Measurements from ENCODE around the gene IFIT5. TPM values are rescaled to one million over a fixed set of nuclear protein-coding genes. Genes with fewer than 3 reads are reported as not detected.
"Not testable (repeated sequence)": the region's sequence is repeated elsewhere in the genome, so short reads cannot be mapped to it uniquely, and the experiment has no call there.

IFIT5 gene
- total and polyA plus RNA-seq, 12 donors = 6.7 to 38.9 (median 18.6) TPM

DNA sequence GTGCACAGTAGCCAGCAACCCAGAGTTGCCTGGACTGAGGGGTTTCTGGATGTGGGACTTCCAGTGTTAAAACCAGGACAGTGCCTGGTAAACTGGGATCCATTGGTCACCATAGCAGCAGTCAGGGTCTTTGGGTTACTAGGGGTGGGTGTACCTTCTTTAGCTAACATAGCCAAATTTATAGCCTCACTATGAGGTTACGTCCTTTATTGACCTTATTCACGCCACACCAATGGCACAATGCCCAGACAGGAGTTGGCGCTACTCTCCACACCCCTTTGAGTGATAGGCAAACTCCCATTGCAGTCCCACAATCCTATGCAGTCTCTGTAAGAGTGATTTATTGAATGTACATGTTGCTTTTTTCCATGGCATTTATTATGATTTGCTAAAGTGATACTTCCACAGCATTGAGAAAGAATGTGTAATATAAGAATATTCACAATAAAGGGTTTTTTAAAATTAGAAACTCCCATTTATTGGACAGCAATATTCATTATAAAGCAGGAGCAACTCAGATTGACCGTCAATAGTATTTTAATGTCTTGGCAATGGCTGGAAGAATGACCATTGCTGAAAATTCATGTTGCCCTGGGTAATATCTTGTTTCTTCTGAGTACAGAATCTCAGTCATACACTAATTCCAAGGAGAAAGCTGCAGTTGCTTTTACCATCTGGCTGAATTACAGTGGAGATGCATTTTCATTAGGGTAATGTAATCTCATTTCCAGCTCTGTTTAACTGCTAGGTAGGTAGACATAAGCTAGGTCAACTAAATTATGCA, 26.1 kb downstream of the IFIT5 start:
- Histone ChIP-seq H3K9me3 (replicated peaks in 1 of 3) (no peaks in the 10 kb centered on the region), H3K27me3 (no peaks in the 10 kb centered on the region), H3K4me3 (no peak overlapping the region), H3K36me3 (replicated peaks in 1 of 2) (no peaks in the 10 kb centered on the region), H3K27ac (no peak overlapping the region), H3K4me1 (replicated peaks in 1 of 2) (no peaks in the 10 kb centered on the region)
- TF ChIP-seq, protein P1, sequence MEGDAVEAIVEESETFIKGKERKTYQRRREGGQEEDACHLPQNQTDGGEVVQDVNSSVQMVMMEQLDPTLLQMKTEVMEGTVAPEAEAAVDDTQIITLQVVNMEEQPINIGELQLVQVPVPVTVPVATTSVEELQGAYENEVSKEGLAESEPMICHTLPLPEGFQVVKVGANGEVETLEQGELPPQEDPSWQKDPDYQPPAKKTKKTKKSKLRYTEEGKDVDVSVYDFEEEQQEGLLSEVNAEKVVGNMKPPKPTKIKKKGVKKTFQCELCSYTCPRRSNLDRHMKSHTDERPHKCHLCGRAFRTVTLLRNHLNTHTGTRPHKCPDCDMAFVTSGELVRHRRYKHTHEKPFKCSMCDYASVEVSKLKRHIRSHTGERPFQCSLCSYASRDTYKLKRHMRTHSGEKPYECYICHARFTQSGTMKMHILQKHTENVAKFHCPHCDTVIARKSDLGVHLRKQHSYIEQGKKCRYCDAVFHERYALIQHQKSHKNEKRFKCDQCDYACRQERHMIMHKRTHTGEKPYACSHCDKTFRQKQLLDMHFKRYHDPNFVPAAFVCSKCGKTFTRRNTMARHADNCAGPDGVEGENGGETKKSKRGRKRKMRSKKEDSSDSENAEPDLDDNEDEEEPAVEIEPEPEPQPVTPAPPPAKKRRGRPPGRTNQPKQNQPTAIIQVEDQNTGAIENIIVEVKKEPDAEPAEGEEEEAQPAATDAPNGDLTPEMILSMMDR (IDR thresholded peaks at IDR 0.05) = no peak
- no peak for TF ChIP-seq POLR2A (IDR thresholded peaks at IDR 0.05)
- peak in 3 of 7 donors; percentile 13 to 58 (median 26) for DNase-seq
- intact Hi-C loops (cut with DNase I) = no loop called here
- WGBS, 4 donors = 47 to 92% (median 56%) methylated on average over 4 of the region's 4 CpGs

DNA sequence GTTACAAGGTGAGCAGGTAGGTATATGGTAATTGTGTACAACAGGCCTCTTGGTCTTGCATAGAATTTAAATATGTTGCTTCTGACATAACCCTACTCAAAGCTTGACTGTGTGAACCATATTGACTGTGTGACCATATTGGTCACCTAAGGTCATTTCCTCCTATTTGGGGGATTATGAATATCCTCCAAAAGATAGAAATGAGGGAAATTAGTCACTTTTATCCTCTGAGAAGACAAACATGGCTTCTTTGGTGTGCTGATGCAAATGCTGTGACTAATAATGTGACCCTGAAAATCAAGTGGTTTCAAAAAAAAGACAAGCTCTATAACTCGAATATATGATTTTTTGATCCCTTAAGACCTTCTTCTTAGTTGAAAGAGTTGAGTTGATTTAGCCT, 27.9 kb downstream of the IFIT5 start:
- no peaks in the 10 kb centered on the region for H3K4me1 ChIP-seq (replicated peaks in 1 of 2)
- H3K4me3 ChIP-seq = no peak overlapping the region
- H3K9me3 ChIP-seq (replicated peaks in 1 of 3) = no peaks in the 10 kb centered on the region
- no peak for TF ChIP-seq POLR2A (IDR thresholded peaks at IDR 0.05)
- TF ChIP-seq, protein P1 (IDR thresholded peaks at IDR 0.05) = no peak
- H3K27me3 ChIP-seq = no peaks in the 10 kb centered on the region
- no peaks in the 10 kb centered on the region for H3K36me3 ChIP-seq (replicated peaks in 1 of 2)
- 30 to 55% (median 47%) methylated on average over 1 of the region's 1 CpG for WGBS, 4 donors
- DNase-seq = no peak
- H3K27ac ChIP-seq = no peak overlapping the region
- intact Hi-C loops (cut with DNase I) = no loop called here

GRCh38 chr10:89444819-89445218, 30.5 kb downstream of the IFIT5 start:
- H3K4me1 ChIP-seq (replicated peaks in 1 of 2); H3K27me3 ChIP-seq; DNase-seq; intact Hi-C loops (cut with DNase I); H3K27ac ChIP-seq; H3K9me3 ChIP-seq (replicated peaks in 1 of 3); H3K36me3 ChIP-seq (replicated peaks in 1 of 2); H3K4me3 ChIP-seq: not testable (repeated sequence)
- WGBS, 4 donors = 80 to 96% (median 93%) methylated on average over 3 to 7 of the region's 7 CpGs

- Histone ChIP-seq H3K9me3 (replicated peaks in 1 of 3) (no peaks in the 10 kb centered on the region), H3K27me3 (no peaks in the 10 kb centered on the region), H3K36me3 (replicated peaks in 1 of 2) (no peaks in the 10 kb centered on the region), H3K27ac (no peak overlapping the region), H3K4me1 (replicated peaks in 1 of 2) (no peaks in the 10 kb centered on the region), H3K4me3 (no peak overlapping the region)
- intact Hi-C loops (cut with DNase I) = no loop called here
- TF ChIP-seq, protein P1 (IDR thresholded peaks at IDR 0.05) = no peak
- TF ChIP-seq POLR2A (IDR thresholded peaks at IDR 0.05) = no peak
- WGBS, 4 donors = 82 to 91% (median 86%) methylated on average over 2 of the region's 2 CpGs
- no peak for DNase-seq
Measured at GRCh38 chr10:89450901-89451300, 36.5 kb downstream of the IFIT5 start.

DNA sequence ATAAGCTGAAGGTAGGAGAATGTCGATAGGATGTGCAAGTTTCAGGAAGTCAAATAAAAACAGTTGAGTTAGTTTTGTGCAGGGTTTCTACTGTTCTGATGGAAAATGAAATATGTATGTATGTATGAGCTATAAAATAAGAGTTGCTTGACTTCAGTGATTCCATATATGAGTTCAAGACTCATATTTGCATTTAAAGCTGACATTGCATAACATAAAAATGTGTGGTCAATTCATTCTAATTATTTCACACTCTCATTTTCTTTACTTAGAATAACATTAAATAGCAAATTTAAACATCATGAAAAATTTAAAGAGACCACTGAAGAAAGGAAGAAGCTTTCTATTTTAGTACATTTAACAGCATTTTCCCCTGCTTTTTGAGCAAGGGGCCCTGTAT, 37.8 kb downstream of the IFIT5 start:
- Histone ChIP-seq H3K27ac (no peak overlapping the region), H3K4me1 (replicated peaks in 1 of 2) (no peaks in the 10 kb centered on the region), H3K9me3 (replicated peaks in 1 of 3) (no peaks in the 10 kb centered on the region), H3K4me3 (no peak overlapping the region), H3K27me3 (no peaks in the 10 kb centered on the region), H3K36me3 (replicated peaks in 1 of 2) (no peaks in the 10 kb centered on the region)
- TF ChIP-seq, protein P1 (IDR thresholded peaks at IDR 0.05) = no peak
- no peak for TF ChIP-seq POLR2A (IDR thresholded peaks at IDR 0.05)
- no peak for DNase-seq
- intact Hi-C loops (cut with DNase I) = no loop called here
- 65 to 79% (median 73%) methylated on average over 1 of the region's 1 CpG for WGBS, 4 donors
